HG02973 (cell line): ENCODE measurements around the gene RFX1.
A peak's percentile ranks its signal among the peaks of the same experiment; 100 is the strongest.
"Not testable (repeated sequence)": the region's sequence is repeated elsewhere in the genome, so short reads cannot be mapped to it uniquely, and the experiment has no call there.

Experiments
- ATAC-seq: cut with Tn5 transposase; IDR thresholded peaks from one replicate; pipeline ENCODE4 v1.9.1; 2021; ENCODE audit warnings: moderate library complexity; ENCODE audit not compliant: unreplicated experiment

RFX1 gene

GRCh38 chr19:14027856-14028450 is 21.8 kb upstream of the RFX1 start, which contains the start of gene RLN3:
Gene RLN3, plus strand, starts transcription at chr19:14028148. Its CDS starts 57 bp downstream, at chr19:14028205.
- ATAC-seq: no peak

- not testable (repeated sequence) for ATAC-seq
Observed at GRCh38 chr19:14026652-14027192, 20.6 kb upstream of the RFX1 start.

- ATAC-seq: no peak
Observed at GRCh38 chr19:14023404-14024235, 17.5 kb upstream of the RFX1 start.

GRCh38 chr19:14022469-14022868 is 16.3 kb upstream of the RFX1 start:
- ATAC-seq: no peak

GRCh38 chr19:14021474-14021873 is 15.4 kb upstream of the RFX1 start:
- ATAC-seq: no peak

GRCh38 chr19:14019739-14020138 is 13.6 kb upstream of the RFX1 start:
- not testable (repeated sequence) for ATAC-seq

GRCh38 chr19:14019100-14019499 is 13.0 kb upstream of the RFX1 start:
- ATAC-seq: no peak

GRCh38 chr19:14015524-14016035 is 9.5 kb upstream of the RFX1 start:
- ATAC-seq: peak; percentile 67

- ATAC-seq: no peak
Observed at GRCh38 chr19:14012378-14012915, 6.3 kb upstream of the RFX1 start.

GRCh38 chr19:14006766-14007562 is 844 bp upstream of the RFX1 start:
- peak; percentile 27 for ATAC-seq

- peak; percentile 28 for ATAC-seq
Observed at GRCh38 chr19:14005349-14006084, 603 bp downstream of the RFX1 start.

- no peak for ATAC-seq
Observed at GRCh38 chr19:14004619-14005348, 1.3 kb downstream of the RFX1 start.

- ATAC-seq: no peak
Observed at GRCh38 chr19:14003251-14004055, 2.7 kb downstream of the RFX1 start.

- ATAC-seq: no peak
Observed at GRCh38 chr19:14002571-14003250, 3.4 kb downstream of the RFX1 start.

GRCh38 chr19:14000691-14001375 is 5.3 kb downstream of the RFX1 start:
- no peak for ATAC-seq

GRCh38 chr19:13999085-13999484 is 7.0 kb downstream of the RFX1 start:
- no peak for ATAC-seq

- no peak for ATAC-seq
Observed at GRCh38 chr19:13998426-13998825, 7.7 kb downstream of the RFX1 start.

- no peak for ATAC-seq
Observed at GRCh38 chr19:13997631-13997962, 8.5 kb downstream of the RFX1 start.
